ENCODE data around the gene SGK2. TPM values are rescaled to one million over a fixed set of nuclear protein-coding genes. Genes with fewer than 3 reads are reported as not detected.

SGK2 gene
- total RNA-seq, 4 donors from 2014 or later = 0.16 to 2.2 TPM; not detected in 2

- no peak overlapping the region for H3K27ac ChIP-seq
- TF ChIP-seq POLR2AphosphoS5 (IDR thresholded peaks at IDR 0.05) (no peak), CTCF (IDR thresholded peaks at IDR 0.05) (no peak), POLR2A (IDR thresholded peaks at IDR 0.05) (no peak), EP300 (IDR thresholded peaks at IDR 0.05) (no peak)
- peaks cover 0 to 23% of the 10 kb centered on the region in 2 donors for H3K36me3 ChIP-seq
- 82 to 95% methylated on average over 4 to 5 of the region's 8 CpGs for WGBS, 2 donors (ENCODE audit: low coverage in 1 of 2)
- H3K9me3 ChIP-seq = no peaks in the 10 kb centered on the region
- H3K4me1 ChIP-seq = no peaks in the 10 kb centered on the region
- no peak overlapping the region for H3K4me3 ChIP-seq
- no peaks in the 10 kb centered on the region for H3K27me3 ChIP-seq
- no peak for ATAC-seq
Measured at GRCh38 chr20:43528258-43528875, 30.5 kb upstream of the SGK2 start.

- Histone ChIP-seq H3K27ac (no peak overlapping the region), H3K9me3 (no peaks in the 10 kb centered on the region), H3K4me1 (no peaks in the 10 kb centered on the region), H3K4me3 (no peak overlapping the region), H3K27me3 (no peaks in the 10 kb centered on the region), H3K36me3 (peaks cover 0 to 26% of the 10 kb centered on the region in 2 donors)
- TF ChIP-seq POLR2AphosphoS5 (IDR thresholded peaks at IDR 0.05) (no peak), EP300 (IDR thresholded peaks at IDR 0.05) (no peak), POLR2A (IDR thresholded peaks at IDR 0.05) (no peak), CTCF (IDR thresholded peaks at IDR 0.05) (no peak)
- no peak for ATAC-seq
- WGBS, 2 donors (ENCODE audit: low coverage in 1 of 2) = 83% methylated on average over 5 of the region's 5 CpGs; no CpG with 5 or more reads in 1 of the 2 donors
Measured at GRCh38 chr20:43529051-43529450, 29.8 kb upstream of the SGK2 start.

- Histone ChIP-seq H3K27ac (no peak overlapping the region), H3K4me1 (no peaks in the 10 kb centered on the region), H3K27me3 (no peaks in the 10 kb centered on the region), H3K9me3 (no peaks in the 10 kb centered on the region), H3K4me3 (no peak overlapping the region), H3K36me3 (peaks cover 0 to 31% of the 10 kb centered on the region in 2 donors)
- WGBS, 2 donors (ENCODE audit: low coverage in 1 of 2) = 83 to 89% methylated on average over 2 to 3 of the region's 3 CpGs
- no peak for ATAC-seq
- TF ChIP-seq POLR2AphosphoS5 (IDR thresholded peaks at IDR 0.05) (no peak), POLR2A (IDR thresholded peaks at IDR 0.05) (no peak), EP300 (IDR thresholded peaks at IDR 0.05) (no peak), CTCF (IDR thresholded peaks at IDR 0.05) (no peak)
Measured at GRCh38 chr20:43529457-43530153, 29.2 kb upstream of the SGK2 start.

- Histone ChIP-seq H3K4me3 (no peak overlapping the region), H3K27me3 (no peaks in the 10 kb centered on the region), H3K4me1 (no peaks in the 10 kb centered on the region), H3K36me3 (peaks cover 0 to 40% of the 10 kb centered on the region in 2 donors), H3K9me3 (no peaks in the 10 kb centered on the region), H3K27ac (no peak overlapping the region)
- 89 to 94% methylated on average over 6 to 9 of the region's 14 CpGs for WGBS, 2 donors (ENCODE audit: low coverage in 1 of 2)
- TF ChIP-seq POLR2A (IDR thresholded peaks at IDR 0.05) (no peak), POLR2AphosphoS5 (IDR thresholded peaks at IDR 0.05) (no peak), CTCF (IDR thresholded peaks at IDR 0.05) (no peak), EP300 (IDR thresholded peaks at IDR 0.05) (no peak)
- ATAC-seq = no peak
Measured at GRCh38 chr20:43530321-43531090, 28.3 kb upstream of the SGK2 start.

Measured in gastroesophageal sphincter (tissue), 4 donors.